RWPE1 (cell line): ENCODE results near the gene NUDT16L1.
A peak's percentile ranks its signal among the peaks of the same experiment; 100 is the strongest.
"Not testable (repeated sequence)": the region's sequence is repeated elsewhere in the genome, so short reads cannot be mapped to it uniquely, and the experiment has no call there.

Source experiments
- CTCF ChIA-PET: fragments of 350-600 bp; sonication (Branson Sonifier 250); formaldehyde crosslinking; extraction: SDS; loops from one replicate; lab custom pipeline; 2021; lab: Yijun Ruan, JAX
- POLR2A ChIA-PET: fragments of 400-600 bp; formaldehyde crosslinking; extraction: SDS; loops from one replicate; lab custom pipeline; 2020; ENCODE audit warnings: antibody characterized with exemption; ENCODE audit not compliant: low non-redundant PET; lab: Yijun Ruan, JAX
- DNase-seq: peaks from one replicate; pipeline ENCODE4 v3.0.0; 2012; ENCODE audit warnings: low spot score
- H3K27ac ChIP-seq: fragments of 450-650 bp; 2 replicates; pipeline ENCODE4 v1.5.1; 2017
- TF ChIP-seq, protein P1 (sequence below): fragments of 450-650 bp; conservative IDR thresholded peaks from 2 replicates; pipeline ENCODE4 v1.5.1; 2017; ENCODE audit warnings: low read depth, mild to moderate bottlenecking

NUDT16L1 gene

DNA sequence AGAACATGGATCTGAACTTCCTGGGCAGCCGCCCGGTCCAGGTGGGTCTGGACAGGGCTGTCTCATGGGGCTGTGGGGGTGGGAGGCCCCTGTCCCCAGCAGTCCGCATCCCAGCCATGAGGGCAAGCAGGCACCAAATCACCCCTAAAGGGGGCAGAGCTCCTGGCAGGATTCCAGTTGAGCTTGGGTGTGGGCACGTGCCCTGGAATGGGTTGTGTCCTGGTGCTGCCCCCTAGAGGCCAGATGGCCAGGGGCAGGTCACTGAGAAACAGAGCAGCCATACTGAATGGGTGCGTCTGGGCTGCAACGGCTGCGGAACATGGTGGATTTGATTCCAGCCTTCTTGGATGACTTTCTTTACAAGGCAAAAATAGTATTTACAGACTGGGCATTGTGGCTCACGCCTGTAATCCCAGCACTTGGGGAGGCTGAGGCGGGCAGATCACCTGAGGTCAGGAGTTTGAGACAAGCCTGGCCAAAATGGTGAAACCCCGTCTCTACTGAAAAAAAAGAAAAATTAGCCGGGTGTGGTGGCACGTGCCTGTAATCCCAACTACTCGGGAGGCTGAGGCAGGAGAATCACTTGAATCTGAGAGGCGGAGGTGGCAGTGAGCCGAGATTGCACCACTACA lies 42.8 kb upstream of the NUDT16L1 start:
- H3K27ac ChIP-seq, result peak overlapping the region; percentile 11; the same call in 1 of the 2 replicates
- peak; percentile 77 for DNase-seq
- POLR2A ChIA-PET, result not testable (repeated sequence)
- TF ChIP-seq, protein P1, sequence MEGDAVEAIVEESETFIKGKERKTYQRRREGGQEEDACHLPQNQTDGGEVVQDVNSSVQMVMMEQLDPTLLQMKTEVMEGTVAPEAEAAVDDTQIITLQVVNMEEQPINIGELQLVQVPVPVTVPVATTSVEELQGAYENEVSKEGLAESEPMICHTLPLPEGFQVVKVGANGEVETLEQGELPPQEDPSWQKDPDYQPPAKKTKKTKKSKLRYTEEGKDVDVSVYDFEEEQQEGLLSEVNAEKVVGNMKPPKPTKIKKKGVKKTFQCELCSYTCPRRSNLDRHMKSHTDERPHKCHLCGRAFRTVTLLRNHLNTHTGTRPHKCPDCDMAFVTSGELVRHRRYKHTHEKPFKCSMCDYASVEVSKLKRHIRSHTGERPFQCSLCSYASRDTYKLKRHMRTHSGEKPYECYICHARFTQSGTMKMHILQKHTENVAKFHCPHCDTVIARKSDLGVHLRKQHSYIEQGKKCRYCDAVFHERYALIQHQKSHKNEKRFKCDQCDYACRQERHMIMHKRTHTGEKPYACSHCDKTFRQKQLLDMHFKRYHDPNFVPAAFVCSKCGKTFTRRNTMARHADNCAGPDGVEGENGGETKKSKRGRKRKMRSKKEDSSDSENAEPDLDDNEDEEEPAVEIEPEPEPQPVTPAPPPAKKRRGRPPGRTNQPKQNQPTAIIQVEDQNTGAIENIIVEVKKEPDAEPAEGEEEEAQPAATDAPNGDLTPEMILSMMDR, result peak; percentile 82
- CTCF ChIA-PET, result interaction anchor here (0.5 to 0.9 kb wide), 8 partner anchors 17 to 230 kb away, joined by 3 to 8 read pairs (median 4); partner anchors contain the start of gene C16orf96

GRCh38 chr16:4651827-4652226 lies 41.5 kb upstream of the NUDT16L1 start:
- CTCF ChIA-PET, result no interaction called here
- no peak for DNase-seq
- POLR2A ChIA-PET, result no interaction called here
- TF ChIP-seq, protein P1, result no peak
- H3K27ac ChIP-seq, result no peak overlapping the region

GRCh38 chr16:4652561-4652960 lies 40.8 kb upstream of the NUDT16L1 start:
- peak overlapping the region; percentile 51 for H3K27ac ChIP-seq
- no peak for DNase-seq
- ChIA-PET CTCF (no interaction called here), POLR2A (no interaction called here)
- TF ChIP-seq, protein P1, result no peak

DNA sequence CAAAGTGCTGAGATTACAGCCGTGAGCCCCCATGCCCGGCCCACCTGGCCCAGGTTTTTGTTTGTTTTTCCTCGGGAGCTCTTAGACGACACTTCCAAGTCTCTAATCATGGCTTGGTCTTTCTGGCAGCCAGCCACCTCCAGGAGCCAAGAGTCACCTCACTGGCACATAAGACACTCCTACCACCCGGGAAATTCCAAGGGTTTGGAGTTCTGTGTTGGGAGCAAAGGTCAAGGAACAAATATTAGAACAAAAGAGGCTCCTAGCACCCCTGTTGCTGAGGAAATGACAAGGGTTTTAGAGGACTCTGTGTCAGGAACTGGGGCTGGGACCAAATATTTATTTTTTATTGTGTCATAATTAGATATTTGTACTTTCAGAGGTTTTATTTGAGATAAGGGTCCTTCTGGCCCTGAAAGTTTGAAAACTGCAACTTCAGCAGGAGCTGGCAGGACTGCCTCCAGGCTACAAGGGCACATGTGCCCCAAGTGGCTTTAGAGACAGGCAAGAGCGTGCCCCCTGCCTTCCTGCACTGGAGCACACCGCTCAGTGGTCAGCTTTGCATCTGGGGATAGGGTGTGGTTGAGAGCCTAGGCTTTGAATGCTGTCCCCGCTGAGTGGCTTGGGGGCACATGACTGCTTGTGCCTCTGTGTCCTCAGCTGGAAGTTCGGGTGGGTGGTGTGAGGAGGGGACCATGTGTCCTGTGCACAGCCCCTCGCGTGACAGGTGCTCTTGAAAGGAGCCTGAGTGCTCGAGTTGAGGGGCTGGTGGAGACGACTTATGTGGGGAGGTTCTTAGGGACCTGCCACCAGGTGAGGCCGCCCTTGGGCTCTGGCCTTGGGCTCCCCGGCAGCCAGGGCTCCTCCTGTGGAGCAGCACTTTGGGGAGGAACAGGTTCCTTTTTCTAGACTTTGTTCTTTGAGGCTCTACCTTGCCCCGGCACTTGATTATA lies 39.1 kb upstream of the NUDT16L1 start:
- ChIA-PET POLR2A (no interaction called here), CTCF (no interaction called here)
- TF ChIP-seq, protein P1, result no peak
- no peak for DNase-seq
- peak overlapping the region; percentile 51 for H3K27ac ChIP-seq

DNA sequence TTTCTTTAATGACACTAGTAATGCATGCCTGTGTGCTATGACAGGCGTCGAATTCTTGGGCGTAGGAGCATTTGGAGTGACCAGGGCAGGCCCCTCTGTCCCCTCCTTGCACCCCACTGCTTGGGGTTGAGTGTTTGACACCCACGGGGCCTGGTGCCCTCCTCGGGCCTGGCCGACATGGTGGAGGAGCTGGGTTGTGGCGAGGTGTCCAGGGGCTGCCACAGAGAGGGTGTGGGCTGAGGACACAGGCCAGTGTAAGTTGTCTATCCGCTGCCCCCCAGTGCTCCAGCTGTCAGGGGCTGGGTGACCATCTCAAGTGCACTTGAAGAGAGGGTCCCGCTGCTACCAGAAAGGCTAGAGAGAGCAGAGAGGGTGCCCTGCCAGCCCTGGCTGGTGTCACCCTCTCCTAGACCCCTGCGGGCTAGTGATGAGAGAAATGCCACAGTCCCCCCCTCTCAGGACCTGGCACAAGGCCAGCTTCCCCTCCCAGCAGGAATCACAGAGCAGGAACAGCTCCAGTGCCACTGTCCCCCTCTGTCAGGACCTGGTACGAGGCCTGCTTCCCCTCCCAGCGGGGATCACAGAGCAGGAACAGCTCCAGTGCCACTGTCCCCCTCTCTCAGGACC lies 38.3 kb upstream of the NUDT16L1 start:
- TF ChIP-seq, protein P1, result no peak
- no peak for DNase-seq
- ChIA-PET CTCF (no interaction called here), POLR2A (interaction anchor here (0.5 kb wide), 1 partner anchor 167 kb away, joined by 5 read pairs; no protein-coding TSS in a partner anchor)
- peak overlapping the region; percentile 51; the same call in 1 of the 2 replicates for H3K27ac ChIP-seq

- ChIA-PET CTCF (no interaction called here), POLR2A (no interaction called here)
- no peak overlapping the region for H3K27ac ChIP-seq
- DNase-seq, result no peak
- TF ChIP-seq, protein P1, result no peak
Measured at GRCh38 chr16:4655801-4656200, 37.6 kb upstream of the NUDT16L1 start.
